Bronchial epithelial cell (primary cell): Measurements from ENCODE around the gene LRRC3B. TPM values are rescaled to one million over a fixed set of nuclear protein-coding genes. Genes with fewer than 3 reads are reported as not detected.

Experiments used
- DNase-seq: peaks from one replicate; pipeline ENCODE4 v3.0.0-alpha.2; 2010; ENCODE audit warnings: low read depth
- FAIRE-seq: peaks from 2 replicates; lab custom pipeline; 2011; peaks lifted over from hg19 to GRCh38; lab: Jason Lieb, UNC
- H3K27me3 ChIP-seq: 2 replicates; pipeline ENCODE4 v1.5.1; 2011; ENCODE audit warnings: low read length; ENCODE audit not compliant: control insufficient read depth, insufficient read depth
- H3K36me3 ChIP-seq: 2 replicates; pipeline ENCODE4 v1.5.1; 2011; ENCODE audit warnings: low read length; ENCODE audit not compliant: control insufficient read depth, insufficient read depth
- H3K4me3 ChIP-seq: 2 replicates; pipeline ENCODE4 v1.5.1; 2011; ENCODE audit warnings: mild to moderate bottlenecking, low read depth, low read length, control low read depth
- CTCF ChIP-seq: IDR thresholded peaks from 2 replicates; pipeline ENCODE4 v1.5.1; 2011; ENCODE audit warnings: mild to moderate bottlenecking, moderate library complexity, low read length, control low read depth, inconsistent platforms; ENCODE audit not compliant: insufficient read depth, severe bottlenecking
- total RNA-seq: library from RNA; depleted of rRNA; stranded (reverse); fragments of >200 nt; gene quantifications from 2 replicates; pipeline ENCODE4 v1.2.1, GENCODE V29; 2014

LRRC3B gene
- total RNA-seq, 1 donor from 2014 or later, result not detected

GRCh38 chr3:26614006-26614685 lies 8.4 kb upstream of the LRRC3B start:
- DNase-seq (no peak), FAIRE-seq (no peak)
- no peak for TF ChIP-seq CTCF
- no peaks in the 10 kb centered on the region for H3K36me3 ChIP-seq
- no peak overlapping the region for H3K4me3 ChIP-seq
- no peaks in the 10 kb centered on the region for H3K27me3 ChIP-seq

- Histone ChIP-seq H3K4me3 (no peak overlapping the region), H3K27me3 (peaks cover 15% of the 10 kb centered on the region), H3K36me3 (no peaks in the 10 kb centered on the region)
- TF ChIP-seq CTCF, result no peak
- no peak for DNase-seq
- no peak for FAIRE-seq
These were observed 1.4 kb upstream of the LRRC3B start for GRCh38 chr3:26621176-26621575.

GRCh38 chr3:26621906-26622620 lies 509 bp upstream of the LRRC3B start:
- DNase-seq (no peak), FAIRE-seq (no peak)
- Histone ChIP-seq H3K36me3 (no peaks in the 10 kb centered on the region), H3K4me3 (no peak overlapping the region), H3K27me3 (peaks cover 15% of the 10 kb centered on the region)
- no peak for TF ChIP-seq CTCF

- H3K4me3 ChIP-seq, result no peak overlapping the region
- H3K27me3 ChIP-seq, result peaks cover 15% of the 10 kb centered on the region
- DNase-seq (no peak), FAIRE-seq (no peak)
- H3K36me3 ChIP-seq, result no peaks in the 10 kb centered on the region
- no peak for TF ChIP-seq CTCF
These were observed 1.0 kb downstream of the LRRC3B start for GRCh38 chr3:26623419-26624208.

GRCh38 chr3:26624209-26624765 lies 1.7 kb downstream of the LRRC3B start:
- no peak for FAIRE-seq
- no peak for TF ChIP-seq CTCF
- no peak overlapping the region for H3K4me3 ChIP-seq

More at GRCh38 chr3:26624209-26624765, 1.7 kb downstream of the LRRC3B start:
- no peak for DNase-seq
- no peaks in the 10 kb centered on the region for H3K36me3 ChIP-seq
- peaks cover 15% of the 10 kb centered on the region for H3K27me3 ChIP-seq
